HG03108 (cell line): ENCODE data around the gene OR7C1.
"Not testable (repeated sequence)": the region's sequence is repeated elsewhere in the genome, so short reads cannot be mapped to it uniquely, and the experiment has no call there.

Experiments used
- ATAC-seq: cut with Tn5 transposase; IDR thresholded peaks from one replicate; pipeline ENCODE4 v1.9.1; 2021; ENCODE audit warnings: moderate library complexity; ENCODE audit not compliant: unreplicated experiment

Gene OR7C1

DNA sequence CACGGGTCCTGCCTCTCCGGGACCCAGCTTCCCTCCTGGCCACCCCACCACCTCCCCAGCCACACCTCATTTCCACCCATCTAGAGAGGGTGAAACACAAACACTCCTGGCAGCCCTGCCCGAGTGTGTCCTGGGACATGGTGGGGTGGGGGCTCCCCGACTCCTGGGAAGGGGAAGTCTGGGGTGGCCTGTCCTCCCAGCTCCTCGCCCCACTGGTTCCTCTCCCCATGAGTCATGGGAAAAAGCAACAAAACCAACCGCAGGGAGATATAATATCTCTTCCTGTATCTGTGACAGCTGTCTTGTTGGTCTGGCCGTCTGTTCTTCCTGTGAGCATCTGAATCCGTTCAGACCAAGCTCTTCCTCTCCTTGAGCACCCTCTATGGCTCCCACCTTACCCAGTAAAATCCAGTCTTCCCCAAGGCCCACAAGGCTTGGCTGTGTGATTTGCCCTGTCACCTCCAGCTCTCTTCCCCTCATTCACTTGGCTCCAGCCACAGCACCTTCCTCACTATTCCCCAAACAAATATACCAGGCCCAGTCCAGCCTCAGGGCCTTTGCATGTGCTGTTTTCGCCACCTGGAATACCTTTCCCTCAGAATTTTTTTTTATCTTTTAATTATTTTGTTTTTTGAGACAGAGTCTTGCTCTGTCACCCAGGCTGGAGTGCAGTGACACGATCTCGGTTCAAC is 49.7 kb downstream of the OR7C1 start:
- ATAC-seq: peak; percentile 29

DNA sequence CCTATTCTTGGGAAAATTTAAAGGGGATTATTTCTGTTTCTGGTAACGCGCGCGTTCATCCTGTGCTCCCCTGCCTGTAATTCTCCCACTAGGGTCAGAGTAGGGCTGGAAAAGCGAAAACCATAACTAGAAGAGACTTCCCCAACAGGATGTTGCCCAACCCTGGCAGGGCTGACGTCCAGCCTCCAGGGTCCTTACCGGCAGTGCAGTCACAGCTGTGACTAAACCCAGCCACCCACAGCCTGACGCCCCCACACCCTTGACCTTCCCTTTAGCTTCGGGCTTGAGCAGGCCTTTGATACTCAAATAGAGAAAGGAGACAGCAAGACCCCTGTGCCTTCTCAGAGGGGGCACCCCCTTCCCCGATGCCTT is 50.3 kb downstream of the OR7C1 start:
- peak; percentile 58 for ATAC-seq

GRCh38 chr19:14783410-14783998 is 51.5 kb downstream of the OR7C1 start:
- not testable (repeated sequence) for ATAC-seq

DNA sequence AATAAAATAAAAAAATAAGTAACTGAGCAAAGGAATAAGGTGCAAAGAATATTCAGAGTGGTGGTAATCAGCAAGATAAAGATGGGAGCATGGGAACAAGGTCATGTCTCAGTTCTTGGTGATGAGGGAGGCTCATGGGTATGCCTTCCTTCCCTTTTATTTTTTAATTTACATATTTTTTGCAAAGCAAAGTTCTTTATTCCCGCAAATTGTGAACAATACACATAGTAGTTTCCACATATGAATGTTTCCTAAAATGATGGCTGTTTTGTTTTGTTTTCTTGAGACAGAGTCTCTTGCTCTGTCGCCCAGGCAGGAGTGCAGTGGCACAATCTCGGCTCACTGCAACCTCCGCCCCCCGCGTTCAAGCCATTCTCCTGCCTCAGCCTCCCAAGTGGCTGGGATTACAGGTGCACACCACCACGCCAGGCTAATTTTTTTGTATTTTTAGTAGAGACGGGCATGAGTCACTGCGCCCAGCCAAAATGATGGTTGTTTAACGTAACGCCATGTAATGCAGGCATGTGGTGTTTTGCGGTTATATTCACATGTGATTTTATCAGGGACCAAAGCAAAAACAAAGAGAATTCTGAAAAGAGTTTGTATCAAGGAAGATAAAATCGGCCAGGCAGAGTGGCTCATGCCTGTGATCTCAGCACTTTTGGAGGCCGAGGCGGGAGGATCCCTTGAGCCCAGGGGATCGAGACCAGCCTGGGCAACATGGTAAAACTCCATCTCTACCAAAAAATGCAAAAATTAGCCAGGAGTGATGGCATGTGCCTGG is 52.2 kb downstream of the OR7C1 start:
- ATAC-seq: no peak

- ATAC-seq: not testable (repeated sequence)
These were observed 53.1 kb downstream of the OR7C1 start for GRCh38 chr19:14781713-14782536.

- not testable (repeated sequence) for ATAC-seq
These were observed 54.3 kb downstream of the OR7C1 start for GRCh38 chr19:14780622-14781225.

DNA sequence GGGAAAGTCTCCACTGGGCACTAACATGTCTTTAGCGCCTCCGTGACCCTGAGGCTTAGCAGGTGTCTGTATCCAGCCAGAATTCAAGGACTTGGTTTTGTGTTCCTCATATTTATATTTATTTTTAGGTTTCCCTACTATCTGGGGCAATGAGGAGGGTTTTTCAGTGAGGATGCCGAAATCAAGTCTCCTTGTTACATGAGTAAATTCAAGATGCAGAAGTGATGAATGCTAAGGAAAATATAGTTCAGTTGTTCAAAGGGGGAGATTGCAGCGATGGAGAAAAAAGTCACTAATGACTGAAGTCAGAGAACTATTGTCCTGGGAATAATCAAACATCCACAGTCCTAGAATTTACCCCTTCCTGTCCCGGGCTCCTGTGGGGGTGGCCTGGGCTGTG is 55.8 kb downstream of the OR7C1 start:
- no peak for ATAC-seq

GRCh38 chr19:14778110-14778845 is 56.7 kb downstream of the OR7C1 start, which contains the start of gene ADGRE2:
ADGRE2 (minus strand) TSS chr19:14778560; CDS start chr19:14776756, 1,804 bp downstream.
- ATAC-seq: not testable (repeated sequence)

DNA sequence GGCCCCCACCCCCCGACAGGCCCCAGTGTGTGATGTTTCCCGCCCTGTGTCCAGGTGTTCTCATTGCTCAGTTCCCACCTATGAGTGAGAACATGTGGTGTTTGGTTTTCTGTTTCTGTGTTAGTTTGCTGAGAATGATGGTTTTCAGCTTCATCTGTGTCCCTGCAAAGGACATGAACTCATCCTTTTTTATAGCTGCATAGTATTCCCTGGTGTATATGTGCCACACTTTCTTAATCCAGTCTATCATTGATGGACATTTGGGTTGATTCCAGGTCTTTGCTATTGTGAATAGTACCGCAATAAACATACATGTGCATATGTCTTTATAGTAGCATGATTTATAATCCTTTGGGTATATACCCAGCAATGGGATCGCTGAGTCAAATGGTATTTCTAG is 57.3 kb downstream of the OR7C1 start:
- ATAC-seq: not testable (repeated sequence)

DNA sequence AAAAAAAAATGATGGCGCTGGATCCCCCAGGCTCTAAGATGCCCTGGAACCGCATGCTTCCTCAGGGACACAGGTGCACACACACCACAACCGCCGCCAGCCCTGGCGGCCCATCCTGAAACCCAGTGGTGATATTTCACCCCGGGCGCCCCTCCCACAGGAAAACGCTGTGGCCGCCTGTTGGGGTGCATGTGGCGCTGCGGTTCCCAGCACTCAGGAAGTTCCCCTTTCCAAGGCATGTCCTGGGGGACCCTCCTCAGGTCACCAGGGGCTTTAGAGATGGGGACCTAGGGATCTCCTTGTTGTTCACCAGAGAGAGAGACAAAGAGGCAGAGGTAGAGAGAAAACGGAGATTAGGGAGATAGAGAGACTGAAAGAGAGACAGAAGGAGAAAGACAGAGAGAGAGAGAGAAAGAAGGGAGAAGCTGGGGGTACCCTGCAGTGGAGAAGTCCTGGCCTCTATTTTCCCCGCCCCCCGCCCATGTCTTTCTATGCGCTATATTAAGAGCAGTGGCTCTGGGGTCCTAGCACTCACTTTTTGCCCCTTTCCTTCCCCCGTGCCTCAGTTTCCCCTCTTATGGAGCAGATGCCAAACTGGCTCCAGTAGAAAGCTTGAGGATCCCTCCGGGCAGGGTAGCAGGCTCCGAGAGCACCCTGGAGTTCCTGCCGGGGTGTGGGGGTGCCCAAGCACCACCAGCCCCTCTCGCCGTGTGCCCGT is 59.0 kb downstream of the OR7C1 start:
- ATAC-seq: no peak

DNA sequence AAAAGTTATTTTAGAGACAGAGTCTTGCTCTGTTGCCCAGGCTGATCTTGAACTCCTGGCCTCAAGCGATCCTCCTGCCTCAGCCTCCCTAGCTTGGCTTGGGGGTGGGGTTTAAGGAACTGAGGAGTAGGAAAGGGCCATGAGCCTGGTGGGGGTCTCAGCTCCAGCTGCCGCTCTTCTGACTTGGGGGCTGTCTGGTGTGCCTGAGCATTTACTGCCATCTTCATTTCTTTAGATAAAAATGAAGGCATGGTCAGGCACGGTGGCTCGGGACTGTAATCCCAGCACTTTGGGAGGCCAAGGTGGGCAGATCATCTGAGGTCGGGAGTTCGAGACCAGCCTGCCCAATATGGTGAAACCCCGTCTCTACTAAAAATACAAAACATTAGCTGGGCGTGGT is 59.7 kb downstream of the OR7C1 start:
- not testable (repeated sequence) for ATAC-seq

GRCh38 chr19:14774373-14774772 is 60.6 kb downstream of the OR7C1 start:
- ATAC-seq: no peak

GRCh38 chr19:14773722-14774121 is 61.3 kb downstream of the OR7C1 start:
- ATAC-seq: not testable (repeated sequence)

DNA sequence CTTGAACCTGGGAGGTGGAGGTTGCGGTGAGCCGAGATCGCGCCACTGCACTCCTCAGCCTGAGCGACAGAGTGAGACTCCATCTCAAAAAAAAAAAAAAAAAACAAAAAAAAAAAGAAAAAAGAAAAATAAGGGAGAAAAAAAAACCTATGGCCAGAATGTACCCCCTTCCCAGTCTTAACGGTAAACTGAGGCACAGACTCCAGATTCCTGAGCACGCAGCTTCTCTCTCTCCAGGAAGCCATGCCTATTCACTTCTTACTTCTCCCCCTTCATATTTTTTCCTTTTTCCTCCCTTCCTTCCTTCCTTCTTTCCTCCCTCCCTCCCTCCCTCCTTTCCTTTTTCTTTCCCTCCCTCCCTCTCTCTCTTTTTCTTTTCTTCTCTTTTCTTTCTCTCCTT is 62.0 kb downstream of the OR7C1 start:
- no peak for ATAC-seq

DNA sequence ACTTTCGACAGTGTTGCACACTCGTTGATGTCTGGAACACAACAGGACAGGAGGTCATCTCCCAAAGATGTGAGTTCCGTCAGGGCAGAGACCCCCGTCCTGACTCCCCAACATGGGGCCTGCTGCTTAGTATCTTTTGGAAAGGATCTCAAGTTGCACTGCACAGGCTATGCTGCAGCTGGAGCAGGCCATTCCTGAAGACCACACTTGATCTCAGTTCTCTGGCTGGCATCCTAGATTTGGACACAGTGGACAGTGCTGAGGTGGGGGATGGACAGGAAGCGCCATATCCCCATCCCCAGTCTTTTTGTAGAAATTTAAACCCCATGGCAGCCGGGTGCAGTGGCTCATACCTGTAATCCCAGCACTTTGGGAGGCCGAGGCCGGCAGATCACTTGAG is 62.5 kb downstream of the OR7C1 start:
- no peak for ATAC-seq

GRCh38 chr19:14770944-14771839 is 63.8 kb downstream of the OR7C1 start:
- no peak for ATAC-seq

DNA sequence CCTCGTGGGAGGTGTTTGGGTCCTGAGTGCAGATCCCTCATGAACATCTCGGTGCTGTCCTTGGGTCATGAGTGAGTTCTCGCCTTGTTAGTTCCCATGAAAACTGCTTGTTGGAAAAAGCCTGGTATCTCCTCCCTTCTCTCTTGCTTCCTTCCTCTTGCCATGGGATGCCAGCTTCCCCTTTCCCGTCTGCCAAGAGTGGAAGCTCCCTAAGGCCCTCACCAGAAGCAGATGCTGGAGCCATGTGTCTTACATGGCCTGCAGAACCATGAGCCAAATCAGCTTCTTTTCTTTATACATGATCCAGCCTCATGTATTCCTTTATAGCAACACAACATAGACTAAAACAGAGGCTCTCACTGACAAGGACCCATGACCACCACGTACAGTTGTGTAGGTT is 64.8 kb downstream of the OR7C1 start:
- no peak for ATAC-seq

- ATAC-seq: no peak
These were observed 65.8 kb downstream of the OR7C1 start for GRCh38 chr19:14769201-14769600.
